ENCODE results near the gene TBX21. TPM values are rescaled to one million over a fixed set of nuclear protein-coding genes. Genes with fewer than 3 reads are reported as not detected.

The TBX21 gene
- total and polyA plus RNA-seq, 9 of the 15 experiments (the other 6 are each of a cell fraction or from before 2014, with no cell fraction given), result 0.07 TPM; not detected in 8

DNA sequence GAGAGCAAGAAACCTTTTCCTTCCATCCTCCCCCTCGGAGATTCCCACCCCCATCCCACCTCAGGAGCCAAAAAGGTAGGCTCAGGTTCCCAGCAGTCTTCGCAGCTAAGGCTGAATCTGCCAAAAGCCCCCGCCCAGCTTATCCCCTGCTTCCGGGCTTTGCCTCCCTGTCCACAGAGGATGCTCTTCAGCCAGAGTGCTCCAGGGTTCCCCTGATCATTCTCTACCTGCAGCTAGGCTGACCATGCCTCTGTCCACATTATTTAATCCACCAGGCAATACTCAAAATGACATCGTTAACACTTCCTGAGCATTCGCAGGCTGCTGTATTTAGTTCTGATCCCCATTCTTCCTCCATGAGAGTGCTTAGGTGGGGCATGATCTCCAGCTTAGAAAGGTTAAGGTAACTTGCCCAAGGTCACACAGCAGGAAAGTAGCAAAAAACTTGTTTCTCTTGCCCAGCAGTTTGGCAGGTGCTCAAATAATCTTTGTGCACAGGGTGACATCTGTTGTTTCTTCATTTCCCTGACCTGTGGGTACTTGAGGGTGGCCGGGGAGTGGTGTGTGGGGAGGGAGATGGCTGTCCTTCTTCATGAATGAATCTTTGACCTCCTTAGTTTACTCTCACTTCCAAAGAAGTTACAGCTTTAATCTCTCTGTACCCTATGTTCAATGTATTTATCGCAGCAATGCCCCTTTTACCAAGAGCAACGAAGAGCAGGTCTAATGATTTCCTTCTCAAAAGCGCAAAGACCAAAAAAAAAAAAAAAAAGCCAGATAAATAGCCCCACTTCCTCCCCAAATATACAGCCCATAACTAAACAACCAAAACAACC is 39.9 kb upstream of the TBX21 start:
- Histone ChIP-seq H3K4me2 (ENCODE audit: insufficient read depth, low read length) (peak overlapping the region; percentile 64), H3K79me2 (ENCODE audit: control insufficient read depth, insufficient read depth, low read length) (peaks cover 5% of the 10 kb centered on the region; the same call in 2 of the 3 replicates), H3K27me3 (ENCODE audit: control insufficient read depth in 2 of 2, insufficient read depth in 2 of 2, low read length in 2 of 2) (no peaks in the 10 kb centered on the region), H2AFZ (ENCODE audit: low read depth, low read length) (peak overlapping the region; percentile 74), H3K9ac (ENCODE audit: insufficient read depth in 1 of 2, low read depth in 2 of 2, low read length in 2 of 2) (peak overlapping the region; percentile 59 to 89; a peak in 3 of 4 replicates), H3K36me3 (ENCODE audit: control insufficient read depth, insufficient read depth, low read length) (no peaks in the 10 kb centered on the region; the same call in 2 of the 3 replicates), H3K4me1 (replicated peaks in 1 of 2; ENCODE audit: control insufficient read depth in 2 of 2, insufficient read depth in 2 of 2, low read length in 2 of 2) (peaks cover 12 to 35% of the 10 kb centered on the region in 2 experiments; a peak in 4 of 5 replicates), H3K4me3 (peak overlapping the region; percentile 77), H3K9me3 (replicated peaks; ENCODE audit: control insufficient read depth, insufficient read depth, low read depth, low read length) (no peaks in the 10 kb centered on the region), H4K20me1 (replicated peaks; ENCODE audit: control insufficient read depth, insufficient read depth, low read length) (no peaks in the 10 kb centered on the region), H3K27ac (ENCODE audit: extremely low read depth, low read depth, low read length) (no peak overlapping the region; the same call in 2 of the 3 replicates), H3K9me1 (ENCODE audit: control insufficient read depth, insufficient read depth, low read length) (no peaks in the 10 kb centered on the region)
- intact Hi-C loops (cut with micrococcal nuclease), result no loop called here
- 28% methylated on average over 9 of the region's 10 CpGs for WGBS (ENCODE audit: insufficient coverage, low coverage, missing lambda C conversion rate)
- POLR2A ChIA-PET, result interaction anchor here (0.8 to 2.9 kb wide), 5 partner anchors 9 to 203 kb away, joined by 3 to 16 read pairs (median 3); partner anchors contain the start of gene SP2
- CTCF ChIA-PET (ENCODE audit: low intra/inter-chr PET ratio), result interaction anchor here (0.5 kb wide), 1 partner anchor 194 kb away, joined by 3 read pairs; no protein-coding TSS in a partner anchor
- FAIRE-seq, result peak; percentile 79
- TSS peak; percentile 89 for BruUV-seq (replicated peaks)
- 0 out of 3 replicates have a peak, but pooled peaks have one; percentile 6 for ATAC-seq
- in situ Hi-C loops (cut with MboI), result no loop called here
- peak in 1 of 4 experiments; percentile 37 for DNase-seq (ENCODE audit: extremely low read depth in 1 of 4, low spot score in 3 of 4)
- TF ChIP-seq MAFG (tag; conservative IDR thresholded peaks at IDR 0.05) (no peak), FOXP1 (CRISPR knock-in tag; IDR thresholded peaks at IDR 0.05) (0 out of 2 replicates have a peak, but pooled peaks have one; percentile 38), ZBTB17 (CRISPR knock-in tag; IDR thresholded peaks at IDR 0.05) (no peak), ZNF77 (CRISPR knock-in tag; IDR thresholded peaks at IDR 0.05) (no peak), SMARCE1 (IDR thresholded peaks at IDR 0.05) (peak; percentile 11; the same call in 1 of the 2 replicates), DPF2 (IDR thresholded peaks at IDR 0.05) (peak; percentile 31; the same call in 1 of the 2 replicates), SPI1 (IDR thresholded peaks at IDR 0.05; ENCODE audit: borderline replicate concordance, low read depth, low read length) (peak; percentile 45; the same call in 1 of the 2 replicates)
- TF ChIP-seq, protein P1, sequence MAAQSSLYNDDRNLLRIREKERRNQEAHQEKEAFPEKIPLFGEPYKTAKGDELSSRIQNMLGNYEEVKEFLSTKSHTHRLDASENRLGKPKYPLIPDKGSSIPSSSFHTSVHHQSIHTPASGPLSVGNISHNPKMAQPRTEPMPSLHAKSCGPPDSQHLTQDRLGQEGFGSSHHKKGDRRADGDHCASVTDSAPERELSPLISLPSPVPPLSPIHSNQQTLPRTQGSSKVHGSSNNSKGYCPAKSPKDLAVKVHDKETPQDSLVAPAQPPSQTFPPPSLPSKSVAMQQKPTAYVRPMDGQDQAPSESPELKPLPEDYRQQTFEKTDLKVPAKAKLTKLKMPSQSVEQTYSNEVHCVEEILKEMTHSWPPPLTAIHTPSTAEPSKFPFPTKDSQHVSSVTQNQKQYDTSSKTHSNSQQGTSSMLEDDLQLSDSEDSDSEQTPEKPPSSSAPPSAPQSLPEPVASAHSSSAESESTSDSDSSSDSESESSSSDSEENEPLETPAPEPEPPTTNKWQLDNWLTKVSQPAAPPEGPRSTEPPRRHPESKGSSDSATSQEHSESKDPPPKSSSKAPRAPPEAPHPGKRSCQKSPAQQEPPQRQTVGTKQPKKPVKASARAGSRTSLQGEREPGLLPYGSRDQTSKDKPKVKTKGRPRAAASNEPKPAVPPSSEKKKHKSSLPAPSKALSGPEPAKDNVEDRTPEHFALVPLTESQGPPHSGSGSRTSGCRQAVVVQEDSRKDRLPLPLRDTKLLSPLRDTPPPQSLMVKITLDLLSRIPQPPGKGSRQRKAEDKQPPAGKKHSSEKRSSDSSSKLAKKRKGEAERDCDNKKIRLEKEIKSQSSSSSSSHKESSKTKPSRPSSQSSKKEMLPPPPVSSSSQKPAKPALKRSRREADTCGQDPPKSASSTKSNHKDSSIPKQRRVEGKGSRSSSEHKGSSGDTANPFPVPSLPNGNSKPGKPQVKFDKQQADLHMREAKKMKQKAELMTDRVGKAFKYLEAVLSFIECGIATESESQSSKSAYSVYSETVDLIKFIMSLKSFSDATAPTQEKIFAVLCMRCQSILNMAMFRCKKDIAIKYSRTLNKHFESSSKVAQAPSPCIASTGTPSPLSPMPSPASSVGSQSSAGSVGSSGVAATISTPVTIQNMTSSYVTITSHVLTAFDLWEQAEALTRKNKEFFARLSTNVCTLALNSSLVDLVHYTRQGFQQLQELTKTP (IDR thresholded peaks at IDR 0.05; ENCODE audit: low read depth in 1 of 2, partially characterized antibody in 2 of 2), result peak in 1 of 2 experiments; percentile 36
- TF ChIP-seq, protein P2, sequence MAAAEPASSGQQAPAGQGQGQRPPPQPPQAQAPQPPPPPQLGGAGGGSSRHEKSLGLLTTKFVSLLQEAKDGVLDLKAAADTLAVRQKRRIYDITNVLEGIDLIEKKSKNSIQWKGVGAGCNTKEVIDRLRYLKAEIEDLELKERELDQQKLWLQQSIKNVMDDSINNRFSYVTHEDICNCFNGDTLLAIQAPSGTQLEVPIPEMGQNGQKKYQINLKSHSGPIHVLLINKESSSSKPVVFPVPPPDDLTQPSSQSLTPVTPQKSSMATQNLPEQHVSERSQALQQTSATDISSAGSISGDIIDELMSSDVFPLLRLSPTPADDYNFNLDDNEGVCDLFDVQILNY (CRISPR knock-in tag; IDR thresholded peaks at IDR 0.05), result no peak

Measured in K562 (cell line).